ENCODE results near the gene EFCAB6. TPM values are rescaled to one million over a fixed set of nuclear protein-coding genes. Genes with fewer than 3 reads are reported as not detected.

Gene EFCAB6
- total RNA-seq, 1 experiment from 2014 or later, result 0.52 TPM

DNA sequence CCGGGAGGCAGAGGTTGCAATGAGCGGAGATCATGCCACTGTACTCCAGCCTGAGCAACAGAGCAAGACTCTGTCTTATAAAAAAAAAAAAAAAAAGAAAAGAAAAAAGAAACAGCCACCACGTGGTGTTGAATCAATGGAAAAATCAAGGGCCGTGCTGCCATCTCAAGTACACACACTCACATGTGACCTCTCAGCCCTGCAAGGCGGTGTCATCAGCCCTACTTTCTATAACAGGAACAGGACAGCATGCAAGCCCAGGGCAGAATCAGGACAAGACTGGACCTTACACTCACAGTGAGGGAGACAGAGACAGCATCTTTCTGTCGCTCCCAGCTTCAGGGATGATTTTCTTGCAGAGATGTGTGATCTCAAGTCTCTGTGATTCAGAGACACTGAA lies 220.7 kb downstream of the EFCAB6 start:
- intact Hi-C loops (cut with micrococcal nuclease), result no loop called here
- no peaks in the 10 kb centered on the region for H3K79me2 ChIP-seq (ENCODE audit: insufficient read depth, low read length)
- H3K36me3 ChIP-seq (ENCODE audit: control insufficient read depth in 1 of 2, insufficient read depth in 2 of 2, low read length in 2 of 2), result no peaks in the 10 kb centered on the region
- H4K20me1 ChIP-seq (ENCODE audit: insufficient read depth), result no peaks in the 10 kb centered on the region
- no peak overlapping the region for H3K9ac ChIP-seq (ENCODE audit: low read length)
- BruUV-seq (replicated peaks), result no TSS peak
- H3K27me3 ChIP-seq (ENCODE audit: insufficient read depth, low read length), result peaks cover 53% of the 10 kb centered on the region
- no peak overlapping the region for H3K27ac ChIP-seq (ENCODE audit: low read depth, low read length)
- ATAC-seq (no peak), DNase-seq (ENCODE audit: low read depth, low spot score) (no peak)
- no peak overlapping the region for H2AFZ ChIP-seq (ENCODE audit: low read depth, low read length, poor library complexity, severe bottlenecking)
- no peaks in the 10 kb centered on the region for H3K9me2 ChIP-seq (ENCODE audit: insufficient read depth)
- H3K4me1 ChIP-seq (ENCODE audit: control insufficient read depth in 1 of 2, insufficient read depth in 2 of 2, low read length in 2 of 2), result no peaks in the 10 kb centered on the region
- TF ChIP-seq MAX (IDR thresholded peaks at IDR 0.05) (no peak), EZH2phosphoT487 (IDR thresholded peaks at IDR 0.05; ENCODE audit: borderline replicate concordance) (no peak), RAD21 (IDR thresholded peaks at IDR 0.05; ENCODE audit: low read depth) (no peak), JUND (IDR thresholded peaks at IDR 0.05) (no peak), SP1 (IDR thresholded peaks at IDR 0.05; ENCODE audit: low read depth) (no peak), REST (IDR thresholded peaks at IDR 0.05; ENCODE audit: low read depth) (no peak), ELF1 (IDR thresholded peaks at IDR 0.05; ENCODE audit: borderline replicate concordance, low read depth) (no peak), POLR2AphosphoS5 (IDR thresholded peaks at IDR 0.05; ENCODE audit: low read depth, low read length) (no peak), TCF7L2 (IDR thresholded peaks at IDR 0.05; ENCODE audit: borderline replicate concordance, extremely low read depth, insufficient read depth, insufficient read length) (no peak), YY1 (IDR thresholded peaks at IDR 0.05; ENCODE audit: extremely low read depth, insufficient replicate concordance, low read depth, low read length) (no peak), ZFX (IDR thresholded peaks at IDR 0.05) (no peak), POLR2A (IDR thresholded peaks at IDR 0.05; ENCODE audit: borderline replicate concordance, extremely low read depth, insufficient read depth, insufficient read length) (no peak)
- TF ChIP-seq, protein P1, sequence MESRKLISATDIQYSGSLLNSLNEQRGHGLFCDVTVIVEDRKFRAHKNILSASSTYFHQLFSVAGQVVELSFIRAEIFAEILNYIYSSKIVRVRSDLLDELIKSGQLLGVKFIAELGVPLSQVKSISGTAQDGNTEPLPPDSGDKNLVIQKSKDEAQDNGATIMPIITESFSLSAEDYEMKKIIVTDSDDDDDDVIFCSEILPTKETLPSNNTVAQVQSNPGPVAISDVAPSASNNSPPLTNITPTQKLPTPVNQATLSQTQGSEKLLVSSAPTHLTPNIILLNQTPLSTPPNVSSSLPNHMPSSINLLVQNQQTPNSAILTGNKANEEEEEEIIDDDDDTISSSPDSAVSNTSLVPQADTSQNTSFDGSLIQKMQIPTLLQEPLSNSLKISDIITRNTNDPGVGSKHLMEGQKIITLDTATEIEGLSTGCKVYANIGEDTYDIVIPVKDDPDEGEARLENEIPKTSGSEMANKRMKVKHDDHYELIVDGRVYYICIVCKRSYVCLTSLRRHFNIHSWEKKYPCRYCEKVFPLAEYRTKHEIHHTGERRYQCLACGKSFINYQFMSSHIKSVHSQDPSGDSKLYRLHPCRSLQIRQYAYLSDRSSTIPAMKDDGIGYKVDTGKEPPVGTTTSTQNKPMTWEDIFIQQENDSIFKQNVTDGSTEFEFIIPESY (IDR thresholded peaks at IDR 0.05; ENCODE audit: extremely low read depth, insufficient replicate concordance, low read length), result no peak
- ChIA-PET POLR2A (no interaction called here), CTCF (no interaction called here), RAD21 (ENCODE audit: low non-redundant PET in 1 of 2, low total read pairs in 2 of 2, uncharacterized antibody in 2 of 2, unreplicated experiment in 2 of 2) (no interaction called here)
- H3K9me3 ChIP-seq (ENCODE audit: control insufficient read depth in 1 of 2, insufficient read depth in 1 of 2, low read depth in 1 of 2, low read length in 2 of 2), result no peaks in the 10 kb centered on the region
- H3K4me2 ChIP-seq (ENCODE audit: low read length), result no peak overlapping the region
- no peak overlapping the region for H3K4me3 ChIP-seq (replicated peaks in 1 of 2; ENCODE audit: low read depth in 1 of 2, low read length in 2 of 2)
